ENCODE measurements around the gene XPOT.

The XPOT gene

DNA sequence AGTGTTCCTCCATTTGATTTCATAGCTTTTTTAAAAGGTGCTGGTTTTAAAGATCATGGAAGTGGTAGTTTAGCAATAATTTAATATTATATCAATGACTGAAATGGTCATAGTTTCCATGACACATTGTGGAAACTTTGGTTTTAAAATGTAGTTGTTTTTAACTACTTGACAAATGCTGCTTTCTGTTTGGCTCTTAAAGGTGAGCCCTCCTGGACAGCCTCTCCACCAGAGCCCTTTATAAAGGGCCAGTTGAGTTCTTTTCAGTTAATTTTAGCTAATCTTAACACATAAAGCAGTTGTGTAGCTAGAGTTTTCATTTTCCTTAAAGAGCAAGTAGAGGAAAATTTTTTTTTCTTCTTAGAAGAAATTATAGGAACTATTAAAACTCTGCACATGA, 14.0 kb downstream of the XPOT start:
- DNase-seq (ENCODE audit: low read depth): no peak

DNA sequence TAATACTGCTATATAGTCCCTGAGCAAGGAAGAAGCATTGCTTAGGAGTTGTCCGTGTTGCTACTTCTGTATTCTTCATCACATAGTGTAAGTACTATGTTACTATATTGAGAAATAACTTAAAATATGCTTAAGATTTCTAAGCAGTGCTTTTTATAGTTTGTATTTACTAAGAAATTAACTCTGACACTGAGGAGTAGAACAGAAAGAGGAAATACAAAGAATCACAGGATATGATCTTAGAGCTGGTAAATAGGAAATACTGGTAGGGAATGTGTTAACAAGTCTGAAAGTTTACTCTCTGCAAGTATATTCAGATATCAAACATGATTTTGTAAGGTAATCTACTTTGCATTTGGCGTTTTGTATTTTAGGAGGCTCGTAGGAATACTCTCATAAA, 15.5 kb downstream of the XPOT start:
- DNase-seq (ENCODE audit: low read depth): no peak

DNA sequence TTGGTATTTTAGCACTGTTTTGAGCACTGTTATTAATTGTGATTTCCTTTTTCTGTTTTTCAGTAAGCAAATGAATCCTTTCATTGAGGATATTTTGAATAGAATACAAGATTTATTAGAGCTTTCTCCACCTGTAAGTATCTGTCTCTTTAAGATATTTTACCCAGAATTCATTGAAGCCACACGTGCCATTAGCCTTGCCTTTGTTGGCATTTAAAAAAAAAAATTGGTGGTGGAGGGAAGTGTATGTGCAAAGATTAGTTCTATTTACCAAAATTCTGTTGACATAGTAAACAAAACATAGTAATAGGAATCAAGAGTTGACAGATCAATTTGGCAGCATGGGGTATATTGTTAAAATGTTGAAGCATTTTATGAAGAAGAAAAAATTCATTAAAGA, 23.8 kb downstream of the XPOT start:
- DNase-seq (ENCODE audit: low read depth): no peak

DNA sequence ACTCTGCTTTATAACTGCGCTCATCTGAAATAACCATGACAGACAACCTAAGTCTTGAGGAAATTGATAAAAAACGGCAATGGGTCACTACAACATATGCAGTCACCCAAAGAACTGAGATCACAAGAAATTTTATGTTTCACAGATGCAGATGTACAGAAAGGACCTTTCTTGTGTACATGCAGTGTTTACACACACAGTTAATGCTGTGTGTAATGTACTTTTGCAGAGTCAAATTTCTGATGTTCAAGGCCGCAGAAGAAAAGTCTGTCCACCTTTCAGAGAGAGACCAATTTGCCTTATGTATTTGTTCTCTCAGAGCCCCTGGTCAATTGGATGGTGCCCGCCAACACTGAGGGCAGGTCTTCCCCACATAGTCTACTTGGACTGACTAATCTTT, 24.8 kb downstream of the XPOT start:
- no peak for DNase-seq (ENCODE audit: low read depth)

DNA sequence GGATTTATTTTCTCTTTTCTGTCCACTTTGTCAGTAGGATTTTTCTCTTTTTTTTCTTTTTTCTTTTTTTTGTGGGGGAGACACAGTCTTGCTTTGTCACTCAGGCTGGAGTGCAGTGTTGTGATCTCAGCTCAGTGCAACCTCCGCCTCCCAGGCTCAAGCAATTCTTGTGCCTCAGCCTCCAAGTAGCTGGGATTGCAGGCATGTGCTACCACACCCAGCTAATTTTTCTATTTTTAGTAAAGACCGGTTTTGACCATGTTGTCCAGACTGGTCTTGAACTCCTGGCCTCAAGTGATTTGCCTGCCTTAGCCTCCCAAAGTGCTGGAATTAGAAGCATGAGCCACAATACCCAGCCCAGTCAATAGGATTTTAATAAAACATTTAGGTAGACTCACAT, 26.7 kb downstream of the XPOT start:
- no peak for DNase-seq (ENCODE audit: low read depth)

DNA sequence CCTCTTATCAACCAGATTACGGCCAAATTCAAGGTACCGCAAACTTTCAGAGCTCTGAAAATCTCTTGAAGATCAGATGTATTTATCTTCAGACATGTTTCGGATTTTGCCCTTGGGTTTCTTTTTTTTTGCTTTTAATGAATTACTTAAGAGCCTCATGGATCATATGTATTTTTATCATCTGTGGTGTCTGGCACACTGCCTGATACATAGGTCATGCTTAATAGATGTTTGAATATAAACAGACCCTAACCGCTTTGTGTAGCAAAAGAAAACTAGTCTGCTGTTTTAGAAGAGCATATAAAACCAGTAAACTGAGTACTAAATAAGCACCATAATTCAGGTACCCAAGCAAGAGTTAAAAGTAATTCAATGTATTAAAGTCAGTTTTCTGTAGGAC, 27.6 kb downstream of the XPOT start:
- DNase-seq (ENCODE audit: low read depth): peak; percentile 40

DNA sequence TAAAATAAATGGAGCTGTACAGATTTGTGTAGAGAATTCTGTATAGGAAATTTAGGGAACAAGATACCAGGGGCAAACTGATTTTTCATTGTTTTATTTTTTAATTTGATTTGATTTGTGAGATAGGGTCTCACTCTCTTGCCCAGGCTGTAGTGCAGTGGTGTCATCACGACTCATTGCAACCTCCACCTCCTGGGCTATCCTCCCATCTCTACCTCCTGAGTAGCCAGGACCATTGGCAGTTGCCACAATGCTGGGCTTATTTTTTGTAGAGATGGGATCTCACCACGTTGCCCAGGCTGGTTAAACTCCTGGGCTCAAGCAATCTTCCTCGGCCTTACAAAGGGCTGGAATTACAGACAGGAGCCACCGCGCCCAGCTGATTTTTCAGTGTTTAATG, 29.7 kb downstream of the XPOT start:
- DNase-seq (ENCODE audit: low read depth): no peak

DNA sequence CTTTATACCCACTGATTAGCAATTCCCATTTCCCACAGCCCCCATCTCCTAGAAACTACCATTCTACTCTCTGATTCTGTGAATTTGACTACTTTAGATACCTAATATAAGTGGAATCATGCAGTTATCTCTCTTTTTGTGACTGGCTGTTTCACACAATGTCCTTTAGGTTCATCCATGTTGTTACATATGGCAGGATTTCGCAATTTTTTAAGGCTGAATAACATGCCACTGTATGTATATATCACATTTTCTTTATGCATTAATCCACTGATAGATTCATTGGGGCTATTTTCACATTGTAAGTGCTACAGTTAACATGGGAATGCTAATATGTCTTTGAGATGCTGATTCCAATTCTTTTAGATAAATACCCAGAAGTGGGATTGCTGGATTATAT, 35.9 kb downstream of the XPOT start:
- no peak for DNase-seq (ENCODE audit: low read depth)

DNA sequence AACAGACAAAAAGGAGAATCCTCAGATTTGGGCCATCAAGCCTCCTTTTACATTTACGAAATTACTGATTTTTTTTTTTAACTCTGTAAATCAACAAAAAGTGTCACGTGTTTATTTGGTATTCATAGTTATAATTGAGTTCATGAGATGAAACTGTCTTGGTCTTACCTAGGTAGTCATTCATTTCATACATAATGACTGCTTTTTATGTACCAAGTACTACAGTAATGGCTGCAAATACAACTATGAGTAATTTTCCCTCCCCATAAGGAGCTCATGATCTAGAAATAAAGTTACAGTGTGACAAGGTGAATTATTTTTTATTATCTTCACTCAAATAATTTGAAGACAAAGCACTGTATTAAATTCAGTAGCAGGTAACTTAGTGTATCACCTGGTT, 41.3 kb downstream of the XPOT start:
- DNase-seq (ENCODE audit: low read depth): no peak

DNA sequence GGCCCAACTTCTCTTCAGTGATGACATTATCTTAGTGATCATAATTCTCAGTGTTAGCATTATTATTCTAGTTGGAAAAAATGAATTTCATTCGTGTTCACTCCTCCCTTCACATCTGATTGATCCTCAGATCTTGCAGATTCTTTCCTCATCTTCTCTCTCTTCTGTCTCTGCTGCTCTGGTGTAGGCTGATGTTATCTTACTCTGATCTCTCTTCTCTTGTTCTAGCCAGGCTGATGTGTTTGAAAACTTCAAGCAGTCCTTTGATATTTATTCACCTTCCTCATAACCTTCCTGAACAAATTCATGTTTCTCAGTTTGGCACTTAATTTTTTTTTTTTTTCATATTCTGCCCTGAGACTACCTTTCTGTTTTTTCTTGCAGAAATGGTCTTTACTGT, 42.1 kb downstream of the XPOT start:
- DNase-seq (ENCODE audit: low read depth): no peak

DNA sequence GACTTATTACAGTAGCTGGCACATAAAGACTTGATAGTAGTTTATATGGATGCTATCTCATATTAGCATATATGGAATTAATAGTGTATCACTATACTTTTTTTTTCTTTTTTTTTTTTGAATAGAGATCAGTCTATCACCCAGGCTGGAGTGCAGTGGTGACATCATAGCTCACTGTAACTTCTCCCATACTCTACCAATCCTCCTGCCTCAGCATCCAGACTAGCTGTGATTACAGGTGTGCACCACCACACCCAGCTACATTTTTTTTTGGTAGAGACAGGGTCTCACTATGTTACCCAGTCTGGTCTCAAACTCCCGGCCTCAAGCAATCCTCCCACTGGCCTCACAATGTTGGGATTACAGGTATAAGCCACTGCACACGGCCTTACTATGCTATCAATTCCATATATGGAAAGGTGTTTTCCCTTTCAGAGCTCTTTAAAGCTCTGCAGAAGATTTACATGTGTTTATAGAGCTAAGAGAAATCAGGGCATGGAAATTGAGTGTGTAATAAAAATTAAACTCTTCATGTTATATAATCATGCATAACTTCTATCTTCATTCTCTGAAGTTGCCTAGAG, 46.0 kb downstream of the XPOT start:
- no peak for DNase-seq (ENCODE audit: low read depth)

DNA sequence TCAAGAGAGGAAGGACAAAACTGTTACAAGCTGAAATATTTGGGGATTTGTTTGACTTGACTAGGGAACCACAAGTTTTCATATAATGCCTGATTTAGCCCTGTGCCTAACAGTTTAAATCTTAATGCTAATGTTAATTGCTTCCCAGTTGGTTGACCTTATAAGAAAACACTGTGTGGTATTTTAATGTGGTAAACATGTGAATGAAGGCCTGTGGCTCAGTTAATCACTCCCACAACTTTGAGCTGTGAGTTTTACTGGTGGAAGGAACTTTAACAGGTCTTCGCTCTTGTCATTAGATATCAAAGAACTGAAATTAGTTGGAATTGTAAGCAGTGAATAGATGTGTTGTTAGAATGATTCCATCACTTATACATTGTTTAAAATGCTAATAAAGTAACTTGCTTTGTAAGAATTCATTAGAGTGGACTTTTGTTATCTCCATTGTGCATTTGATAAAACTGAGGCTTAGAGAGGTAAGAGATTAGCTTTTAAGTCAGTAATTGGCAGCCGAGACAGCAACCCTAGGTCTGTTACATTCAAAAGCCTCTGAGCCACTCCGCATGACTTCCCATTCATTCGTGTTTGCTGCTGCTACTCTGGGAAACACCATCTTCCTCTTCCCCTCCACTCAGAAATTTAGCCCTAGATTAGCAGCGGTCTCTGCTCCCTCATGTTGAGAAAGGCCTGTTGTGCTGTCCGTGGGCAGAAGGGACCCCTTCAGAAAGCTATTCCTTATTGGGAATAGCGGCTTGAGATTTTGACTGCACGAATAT, 46.7 kb downstream of the XPOT start:
- DNase-seq (ENCODE audit: low read depth): peak; percentile 29

DNA sequence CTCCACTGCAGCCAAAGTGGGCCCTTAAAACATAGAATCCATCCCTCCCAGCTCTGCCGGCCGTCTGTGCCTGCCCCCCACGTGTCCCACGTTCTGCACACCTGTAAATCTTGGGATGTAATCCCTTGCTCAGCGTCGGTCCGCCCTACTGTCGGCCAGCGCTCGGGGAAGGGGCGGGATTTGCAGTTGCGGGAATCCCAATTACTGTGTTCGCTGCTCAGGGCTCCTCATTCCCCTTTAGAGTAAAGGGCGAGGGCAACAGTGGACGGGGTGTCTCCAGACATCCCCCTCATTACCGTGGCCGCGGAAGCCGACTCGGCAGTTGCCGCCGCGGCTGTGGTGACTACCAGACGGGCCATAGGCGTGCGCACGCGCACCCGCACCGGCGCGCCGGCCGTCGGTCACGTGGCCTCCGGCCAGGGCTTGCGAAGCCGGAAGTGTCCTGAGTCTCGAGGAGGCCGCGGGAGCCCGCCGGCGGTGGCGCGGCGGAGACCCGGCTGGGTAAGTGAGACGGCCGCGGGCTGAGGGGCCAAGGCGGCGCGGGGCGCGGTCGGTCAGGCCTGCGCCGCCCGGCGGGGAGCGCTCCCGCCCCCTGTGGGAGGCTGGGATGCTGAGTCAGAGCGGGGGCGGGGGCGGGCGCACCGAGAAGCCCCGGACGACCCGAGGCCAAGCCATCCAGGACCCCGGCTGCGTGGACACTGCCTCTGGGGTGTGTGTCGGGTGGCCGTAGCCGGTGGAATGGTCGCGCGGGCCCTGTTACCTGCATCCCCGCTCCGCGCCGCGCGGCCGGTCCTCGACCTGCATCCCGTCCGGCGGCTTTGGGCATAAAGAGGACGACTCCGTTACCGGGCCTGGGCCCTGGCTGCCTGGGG, 47.7 kb downstream of the XPOT start, which contains the start of gene TBK1:
TBK1 (plus strand) TSS at position 434 of the 872 bp plus-strand sequence. CDS start 3,751 bp downstream, outside the sequence.
- peak; percentile 84 for DNase-seq (ENCODE audit: low read depth)

DNA sequence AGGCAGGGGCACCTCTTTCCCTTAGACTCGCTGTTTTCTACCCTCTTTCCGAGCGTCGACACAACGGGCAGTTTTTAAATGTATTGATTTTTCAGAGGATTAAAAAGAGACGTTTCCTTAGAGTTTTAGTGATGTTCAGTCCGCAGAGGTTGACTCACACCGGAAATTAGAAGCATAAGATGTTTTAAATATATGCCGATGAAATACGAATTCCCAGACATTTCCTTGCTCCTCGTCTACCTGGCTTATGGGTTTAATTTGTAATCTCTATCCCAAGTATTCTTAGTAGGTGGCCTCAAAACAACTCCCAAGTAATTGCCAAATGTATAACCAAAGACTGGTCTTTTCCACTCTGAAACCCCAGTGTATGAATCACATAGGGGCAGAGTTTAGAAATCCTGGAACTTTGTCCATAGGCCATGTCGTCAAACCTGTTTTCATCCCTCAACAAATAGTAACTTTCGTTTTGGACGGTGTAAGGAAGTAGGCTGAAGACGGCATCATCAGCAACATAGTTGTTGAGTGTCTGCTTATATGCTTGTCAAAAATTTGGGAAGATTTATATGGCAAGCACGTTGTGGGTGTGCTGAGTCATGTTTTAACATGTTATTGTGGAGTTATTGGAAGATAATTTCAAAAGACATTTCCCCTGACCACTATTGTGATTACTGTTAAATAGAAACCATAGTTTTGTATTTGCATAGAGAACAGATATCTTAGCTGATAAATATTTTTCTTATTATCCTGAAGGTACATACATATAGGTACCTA, 48.6 kb downstream of the XPOT start:
- DNase-seq (ENCODE audit: low read depth): peak; percentile 93

DNA sequence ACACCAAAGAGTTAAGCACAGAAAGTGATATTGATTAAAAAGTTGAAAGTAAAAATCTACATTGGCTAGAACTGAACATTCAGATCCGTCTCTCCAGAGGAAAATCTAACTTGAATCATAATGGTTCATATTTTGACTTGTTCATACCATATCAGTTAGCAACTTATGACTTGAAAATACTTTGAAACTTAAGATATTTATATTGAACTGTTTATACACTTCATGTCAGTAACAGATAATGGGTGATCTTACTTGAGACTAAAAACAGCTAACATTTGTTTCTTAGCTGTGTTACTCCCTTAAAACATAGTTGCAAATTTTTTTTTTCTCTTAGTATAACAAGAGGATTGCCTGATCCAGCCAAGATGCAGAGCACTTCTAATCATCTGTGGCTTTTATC, 51.3 kb downstream of the XPOT start:
- no peak for DNase-seq (ENCODE audit: low read depth)

DNA sequence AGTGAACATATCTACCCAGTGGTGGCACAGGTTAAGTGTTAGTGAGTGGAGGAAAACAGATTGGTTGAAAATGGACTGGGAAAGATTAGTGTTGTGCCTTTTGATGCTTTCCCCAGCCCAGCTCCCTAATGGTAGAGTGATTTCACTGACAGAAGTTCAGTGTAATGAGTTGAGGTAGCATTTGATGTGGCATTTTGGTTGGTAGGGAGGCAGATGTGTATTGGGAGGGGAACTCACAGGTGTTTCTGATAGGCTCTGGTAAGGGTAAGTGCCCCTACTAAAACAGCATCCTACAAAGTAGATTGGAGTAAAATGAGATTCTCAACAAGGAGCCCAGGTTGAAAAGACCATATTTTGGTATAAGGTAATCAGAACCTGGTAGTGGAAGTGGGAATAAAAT, 51.9 kb downstream of the XPOT start:
- no peak for DNase-seq (ENCODE audit: low read depth)

DNA sequence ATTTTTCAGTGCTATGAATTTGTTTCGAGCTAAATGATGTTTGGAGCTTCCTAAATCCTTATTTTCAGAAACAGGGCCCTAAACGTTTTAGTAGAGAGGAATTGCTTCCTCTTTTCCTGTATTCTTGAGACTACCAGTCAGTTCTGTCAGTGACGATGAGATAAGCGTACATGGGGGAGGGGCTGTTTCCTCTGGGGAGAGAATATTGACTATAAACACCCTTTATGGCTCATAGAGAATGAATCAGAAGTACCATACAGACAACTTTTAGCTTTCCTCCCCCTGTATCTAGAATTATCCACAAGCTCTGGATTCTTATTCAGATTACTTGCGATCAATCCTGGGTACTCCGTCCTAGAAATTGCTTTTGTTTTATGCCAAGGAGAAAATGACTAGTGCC, 52.8 kb downstream of the XPOT start:
- DNase-seq (ENCODE audit: low read depth): peak; percentile 60

DNA sequence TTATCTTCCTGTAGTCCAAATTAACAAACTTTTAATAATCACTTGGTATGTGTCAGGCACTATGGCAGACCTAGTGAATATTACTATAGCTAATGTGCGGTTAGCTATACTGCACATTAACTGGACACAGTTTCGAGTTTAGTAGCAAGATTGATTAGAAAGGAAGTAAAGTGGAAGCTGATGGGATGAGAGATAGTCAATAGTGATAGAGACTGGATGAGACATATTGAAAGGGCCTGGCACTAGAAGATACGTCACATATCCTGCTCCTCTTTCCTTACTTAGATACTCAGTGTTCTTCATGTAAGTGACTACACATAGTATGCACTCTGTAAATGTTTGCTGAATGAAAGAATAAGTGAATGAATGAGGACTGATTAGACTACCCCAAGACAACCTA, 53.3 kb downstream of the XPOT start:
- no peak for DNase-seq (ENCODE audit: low read depth)

DNA sequence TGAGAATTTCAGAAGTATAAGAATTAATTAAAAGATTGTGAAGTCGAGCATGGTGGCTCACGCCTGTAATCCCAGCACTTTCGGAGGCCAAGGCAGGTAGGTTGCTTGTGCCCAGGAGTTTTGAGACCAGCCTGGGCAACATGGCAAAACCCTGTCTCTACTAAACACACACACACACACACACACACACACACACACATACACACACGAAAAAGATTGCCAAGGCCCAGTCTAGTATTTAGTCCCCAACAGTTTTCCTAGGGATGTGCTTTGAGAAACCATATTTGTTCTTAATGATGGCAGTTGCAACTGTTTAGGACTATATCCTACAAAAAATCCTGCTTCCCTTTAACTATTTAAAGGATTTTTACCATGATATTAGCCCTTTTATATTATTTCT, 53.7 kb downstream of the XPOT start:
- DNase-seq (ENCODE audit: low read depth): no peak

DNA sequence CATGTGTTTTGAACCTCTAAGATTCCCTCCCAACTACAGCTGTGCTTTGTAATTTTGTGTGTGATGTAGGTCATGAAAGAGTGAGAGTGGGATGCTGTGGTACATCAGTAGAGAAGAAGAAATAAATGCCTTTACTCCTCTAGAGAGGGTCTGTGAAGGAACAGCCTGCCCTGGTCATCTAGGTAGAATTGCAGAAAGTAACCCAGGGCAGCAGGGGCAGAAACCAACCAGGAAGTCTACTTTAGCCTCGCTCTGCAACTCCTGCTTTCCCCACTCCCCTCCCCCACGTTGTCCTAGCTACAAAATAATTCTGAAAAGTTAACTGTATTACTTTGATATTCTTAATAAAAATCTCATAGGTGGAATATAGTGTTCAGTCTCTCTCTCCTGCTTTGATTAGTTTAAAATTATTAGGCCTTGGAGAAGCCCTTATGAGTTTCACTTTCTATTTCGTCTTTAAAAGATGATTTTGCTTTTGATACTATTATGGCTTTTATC, 55.3 kb downstream of the XPOT start:
- DNase-seq (ENCODE audit: low read depth): no peak

DNA sequence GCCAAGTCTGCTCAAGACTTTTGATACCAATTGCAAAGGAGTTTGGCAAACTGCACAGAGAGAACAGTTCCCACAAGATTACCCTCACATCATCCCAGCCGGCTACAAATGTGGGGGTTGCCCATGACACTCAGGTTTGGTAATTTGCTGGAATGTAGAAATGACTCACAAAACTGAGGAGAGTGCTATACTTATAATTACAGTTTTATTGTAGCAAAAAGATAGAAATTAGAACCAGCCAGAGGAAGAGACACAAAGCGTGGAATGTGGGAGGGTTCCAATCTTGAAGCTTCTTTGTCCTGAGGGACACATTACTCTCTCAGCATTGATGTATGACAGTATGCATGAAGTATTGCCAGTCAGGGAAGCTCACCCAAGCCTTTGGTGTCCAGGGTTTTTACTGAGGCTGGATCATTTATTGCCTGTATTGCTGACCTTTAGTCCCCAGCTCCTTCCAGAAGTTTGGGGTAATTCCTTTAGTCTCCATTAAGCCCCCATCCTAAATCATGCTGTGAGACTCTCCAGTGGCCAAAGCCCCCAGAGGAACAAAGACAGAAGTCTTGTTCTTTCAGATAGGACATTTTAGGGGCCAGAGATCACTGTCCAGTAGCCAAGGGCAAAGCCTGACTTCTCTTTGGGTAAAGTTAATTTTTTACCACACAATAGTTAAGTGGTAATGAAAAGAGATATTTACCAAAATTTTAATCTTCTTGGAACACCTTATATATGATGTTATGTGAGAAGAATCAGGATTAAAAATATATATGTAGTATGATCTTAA, 57.6 kb downstream of the XPOT start:
- peak; percentile 92 for DNase-seq (ENCODE audit: low read depth)

Data from iris pigment epithelial cell (primary cell).